ENCODE results near the gene COL4A3. TPM values are rescaled to one million over a fixed set of nuclear protein-coding genes. Genes with fewer than 3 reads are reported as not detected.

The COL4A3 gene
- total RNA-seq, 1 experiment from 2014 or later = not detected

GRCh38 chr2:227339098-227339599 is 174.7 kb downstream of the COL4A3 start:
- DNase-seq (ENCODE audit: low spot score) = no peak

DNA sequence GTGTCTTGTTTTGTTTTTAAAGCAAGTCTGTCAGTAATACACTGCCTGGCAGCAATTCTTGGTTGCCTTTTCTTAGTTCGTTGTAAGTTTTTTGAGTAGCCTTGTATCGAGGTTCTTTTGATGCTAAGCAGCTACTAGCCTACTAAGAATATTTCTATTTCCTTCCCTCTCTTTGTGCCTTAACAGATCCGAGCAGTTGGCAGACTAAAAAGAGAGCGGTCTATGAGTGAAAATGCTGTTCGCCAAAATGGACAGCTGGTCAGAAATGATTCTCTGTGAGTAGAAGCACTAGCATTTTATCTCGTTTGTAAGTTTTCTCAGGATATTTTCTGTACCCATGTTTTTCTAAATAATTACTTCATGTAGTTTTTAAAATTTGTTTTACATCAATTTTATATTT is 175.7 kb downstream of the COL4A3 start:
- DNase-seq (ENCODE audit: low spot score) = no peak

GRCh38 chr2:227341553-227341952 is 177.1 kb downstream of the COL4A3 start:
- no peak for DNase-seq (ENCODE audit: low spot score)

DNA sequence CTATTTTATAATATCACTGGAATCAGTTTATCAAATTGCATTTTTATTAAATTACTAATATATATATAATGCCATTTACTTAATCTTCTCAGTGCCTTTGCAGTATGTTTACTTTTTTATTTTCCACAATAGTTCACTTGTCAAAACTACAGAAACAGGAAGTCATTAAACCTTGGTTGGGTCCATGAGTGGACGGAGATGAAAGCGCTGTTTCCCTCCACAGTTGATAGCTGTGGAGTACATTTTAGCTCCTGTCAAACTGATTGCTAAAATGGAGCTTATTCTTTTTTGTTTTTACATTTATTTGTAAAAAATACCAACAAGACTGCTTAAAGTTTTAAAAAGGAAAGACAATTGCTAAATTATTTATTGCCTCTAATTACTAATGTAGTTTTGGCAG is 179.8 kb downstream of the COL4A3 start:
- no peak for DNase-seq (ENCODE audit: low spot score)

DNA sequence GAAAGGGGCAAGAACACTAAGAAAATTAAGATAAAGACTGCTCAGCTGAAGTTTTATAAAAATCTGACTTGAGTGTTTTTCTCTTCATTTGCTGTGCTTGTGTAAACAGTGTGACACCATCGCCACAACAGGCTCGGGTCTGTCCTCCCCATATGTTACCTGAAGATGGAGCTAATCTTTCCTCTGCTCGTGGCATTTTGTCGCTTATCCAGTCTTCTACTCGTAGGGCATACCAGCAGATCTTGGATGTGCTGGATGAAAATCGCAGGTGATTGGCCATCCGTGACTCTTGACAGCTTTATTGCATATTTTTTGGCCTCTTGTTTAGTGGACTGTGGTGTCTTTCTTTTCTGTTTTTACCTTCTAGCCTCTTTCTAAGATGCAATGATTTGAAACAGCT is 182.7 kb downstream of the COL4A3 start:
- DNase-seq (ENCODE audit: low spot score) = no peak

DNA sequence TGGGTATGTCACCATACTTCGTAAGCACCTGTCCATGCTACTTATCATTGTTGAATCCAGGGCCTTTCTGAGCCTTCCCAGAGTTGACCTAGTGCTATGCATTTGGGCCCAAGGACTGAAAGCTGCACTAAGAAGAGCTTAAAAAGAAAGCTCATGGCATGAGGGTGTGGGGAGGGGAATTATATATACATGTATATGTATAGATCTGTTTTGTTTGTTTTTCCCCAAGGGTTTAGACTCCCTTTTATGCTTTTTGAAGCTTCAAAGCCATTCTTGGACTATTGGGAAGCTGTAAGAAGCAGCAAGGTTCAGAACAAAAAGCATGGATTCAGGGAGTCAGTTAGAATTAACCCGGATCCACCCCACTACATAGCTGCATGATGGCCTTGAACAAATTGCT is 183.9 kb downstream of the COL4A3 start:
- no peak for DNase-seq (ENCODE audit: low spot score)

DNA sequence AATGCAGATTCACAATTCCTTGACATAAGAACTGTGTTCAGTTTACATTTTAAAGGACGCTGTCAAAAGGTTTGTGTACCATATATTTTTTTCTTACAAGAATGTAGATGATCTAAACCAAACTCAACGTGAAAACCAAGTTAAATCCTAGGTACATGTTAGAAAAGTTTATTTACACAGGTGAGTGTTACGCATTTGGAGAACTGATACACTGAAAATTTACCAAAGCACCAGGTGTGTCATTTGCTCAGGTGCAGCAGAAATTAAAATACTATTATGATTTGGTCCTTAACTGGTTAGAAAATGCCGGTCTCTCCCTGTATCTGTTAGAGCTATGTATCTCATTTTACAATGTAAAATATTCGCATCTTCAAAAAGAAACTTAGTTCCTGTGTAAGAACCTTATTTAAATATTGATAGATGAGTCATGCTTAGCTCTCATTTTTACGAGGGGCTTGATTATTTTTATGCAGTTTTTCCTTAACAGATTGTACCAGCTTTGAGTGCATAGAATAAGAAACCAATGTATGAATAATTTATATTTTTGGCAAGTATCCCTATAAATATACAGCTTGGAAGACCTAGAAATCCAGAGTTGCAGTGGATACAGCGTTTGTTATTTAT is 185.7 kb downstream of the COL4A3 start:
- no peak for DNase-seq (ENCODE audit: low spot score)

- no peak for DNase-seq (ENCODE audit: low spot score)
These were observed 187.2 kb downstream of the COL4A3 start for GRCh38 chr2:227351639-227352038.

DNA sequence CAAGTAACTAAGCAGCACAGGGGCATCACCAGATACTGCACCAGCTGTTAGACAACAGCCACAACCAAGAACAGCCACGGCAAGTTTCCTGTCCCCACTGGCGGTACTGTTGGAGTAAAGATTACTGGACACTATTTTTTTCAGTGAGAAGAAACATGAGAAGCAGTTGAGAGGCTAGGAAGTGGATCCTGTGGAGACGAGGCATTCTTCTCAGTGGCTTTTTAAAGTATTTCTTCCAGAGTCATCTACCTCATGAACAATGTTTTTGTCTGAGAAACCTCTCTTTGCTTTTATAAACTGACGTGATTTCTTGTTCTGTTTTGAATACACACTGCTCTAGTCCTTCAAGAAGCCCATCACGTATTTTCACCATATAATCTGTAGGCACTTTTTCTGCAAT is 195.9 kb downstream of the COL4A3 start:
- no peak for DNase-seq (ENCODE audit: low spot score)

- no peak for DNase-seq (ENCODE audit: low spot score)
These were observed 199.3 kb downstream of the COL4A3 start for GRCh38 chr2:227363756-227364155.

Other genes with a start within 250 kb of the COL4A3 start
- gene COL4A4, start 419 bp upstream of the COL4A3 start, total RNA-seq (2014; rRNA removed; shearing (Covaris generic)) = 0.17 and 0.18 TPM in 2 replicates
- gene MFF, start 160.6 kb downstream of the COL4A3 start, total RNA-seq (2014; rRNA removed; shearing (Covaris generic)) = 131 and 152 TPM in 2 replicates
- 0.04 TPM in 1 of 2 replicates, not detected in the other for gene TM4SF20, start 214.7 kb downstream of the COL4A3 start, total RNA-seq (2014; rRNA removed; shearing (Covaris generic))
- gene SCYGR1, start 223.3 kb downstream of the COL4A3 start, total RNA-seq (2014; rRNA removed; shearing (Covaris generic)) = not detected in 2 replicates